ENCODE results near the gene SPATA6. TPM values are rescaled to one million over a fixed set of nuclear protein-coding genes. Genes with fewer than 3 reads are reported as not detected.
"Not testable (repeated sequence)": the region's sequence is repeated elsewhere in the genome, so short reads cannot be mapped to it uniquely, and the experiment has no call there.

Gene SPATA6
- polyA plus RNA-seq (ENCODE audit: insufficient read length in 4 of 4), result 10 to 100 TPM; 16.4 to 19.1 (median 17.1) TPM

DNA sequence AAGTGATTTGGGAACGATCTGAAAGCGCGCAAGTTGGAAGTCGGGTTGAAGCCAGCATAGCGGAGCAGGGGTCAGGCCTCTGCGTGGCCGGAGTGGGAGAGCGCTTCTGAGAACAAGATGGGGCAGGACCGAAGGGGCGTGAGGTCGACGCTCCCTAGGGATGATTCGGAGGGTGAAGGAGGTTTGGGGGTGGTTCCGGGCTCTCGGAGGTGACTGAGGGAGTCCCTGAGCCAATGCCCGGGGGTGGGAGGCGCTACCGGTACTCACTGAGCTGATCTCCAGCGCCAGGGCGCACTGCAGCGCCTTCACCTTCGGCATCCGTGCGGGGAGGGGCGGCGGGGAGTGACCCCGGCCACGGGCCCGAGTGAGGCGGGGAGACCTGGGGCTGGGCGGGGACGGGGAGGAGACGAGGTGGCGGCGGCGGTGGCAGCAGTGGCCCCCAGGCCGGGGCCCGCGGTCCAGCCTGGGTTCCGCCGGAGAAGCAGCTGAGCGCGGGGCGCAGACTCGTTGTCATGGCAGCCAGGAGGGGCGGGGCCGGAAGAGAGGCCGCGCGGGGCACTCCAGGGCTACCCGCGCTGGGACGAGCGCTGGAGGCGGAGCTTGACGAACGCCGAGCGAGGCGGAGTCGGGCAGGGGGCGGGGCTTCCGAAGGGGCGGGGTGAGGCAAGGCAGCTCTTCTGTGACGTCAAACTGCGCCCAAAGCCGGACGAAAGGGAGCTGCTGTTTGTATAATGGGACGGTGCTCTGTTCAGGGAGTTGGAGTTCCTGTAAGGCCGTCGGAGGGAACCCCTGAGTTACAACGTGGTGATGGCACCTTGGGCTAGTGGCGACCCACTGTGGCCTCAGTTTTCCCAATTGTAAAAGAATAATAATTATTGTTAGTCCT is at the start of gene SPATA6:
TSS of gene SPATA6 (minus strand) at position 514 of the 886 bp plus-strand sequence. CDS start at position 318, 196 bp downstream.
- DNase-seq (ENCODE audit: low read depth in 4 of 4, low spot score in 2 of 4), result peak; percentile 77 to 93 (median 86)

GRCh38 chr1:48519896-48520295 is 47.9 kb upstream of the SPATA6 start:
- DNase-seq (ENCODE audit: low read depth in 4 of 4, low spot score in 2 of 4), result not testable (repeated sequence)

- no peak for DNase-seq (ENCODE audit: low read depth in 4 of 4, low spot score in 2 of 4)
These were observed 34.9 kb upstream of the SPATA6 start for GRCh38 chr1:48506870-48507269.

DNA sequence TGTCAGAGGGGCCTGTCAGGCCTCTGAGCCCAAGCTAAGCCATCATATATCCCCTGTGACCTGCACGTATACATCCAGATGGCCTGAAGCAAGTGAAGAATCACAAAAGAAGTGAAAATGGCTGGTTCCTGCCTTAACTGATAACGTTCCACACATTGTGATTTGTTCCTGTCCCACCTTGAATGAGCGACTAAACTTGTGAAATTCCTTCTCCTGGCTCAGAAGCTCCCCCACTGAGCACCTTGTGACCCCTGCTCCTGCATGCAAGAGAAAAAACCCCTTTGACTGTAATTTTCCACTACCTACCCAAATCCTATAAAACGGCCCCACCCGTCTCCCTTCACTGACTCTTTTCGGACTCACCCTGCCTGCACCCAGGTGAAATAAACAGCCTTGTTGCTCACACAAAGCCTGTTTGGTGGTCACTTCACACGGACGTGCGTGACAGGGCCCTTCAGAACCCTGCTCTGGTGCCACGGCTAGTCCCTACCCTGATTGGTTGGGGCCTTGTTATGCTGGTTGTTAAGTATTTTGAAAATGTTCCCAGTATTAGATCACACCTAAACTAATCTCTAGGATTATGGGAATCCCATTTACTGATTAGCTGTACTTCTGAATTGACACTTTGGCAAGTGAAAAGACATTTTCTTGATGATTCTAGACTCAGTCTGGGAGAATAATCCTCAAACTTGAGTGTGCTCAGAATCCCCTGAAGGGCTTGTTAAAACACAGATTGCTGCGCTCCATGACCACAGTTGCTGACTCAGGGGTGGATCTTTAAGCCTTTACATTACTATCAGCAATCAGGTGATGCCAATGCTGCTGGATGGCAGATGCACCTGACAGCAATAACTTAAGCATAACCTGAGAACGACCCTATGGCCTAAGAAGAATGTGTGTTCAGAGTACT is 28.8 kb upstream of the SPATA6 start:
- no peak for DNase-seq (ENCODE audit: low read depth in 4 of 4, low spot score in 2 of 4)

- DNase-seq (ENCODE audit: low read depth in 4 of 4, low spot score in 2 of 4), result no peak
These were observed 27.3 kb upstream of the SPATA6 start for GRCh38 chr1:48499211-48499735.

DNA sequence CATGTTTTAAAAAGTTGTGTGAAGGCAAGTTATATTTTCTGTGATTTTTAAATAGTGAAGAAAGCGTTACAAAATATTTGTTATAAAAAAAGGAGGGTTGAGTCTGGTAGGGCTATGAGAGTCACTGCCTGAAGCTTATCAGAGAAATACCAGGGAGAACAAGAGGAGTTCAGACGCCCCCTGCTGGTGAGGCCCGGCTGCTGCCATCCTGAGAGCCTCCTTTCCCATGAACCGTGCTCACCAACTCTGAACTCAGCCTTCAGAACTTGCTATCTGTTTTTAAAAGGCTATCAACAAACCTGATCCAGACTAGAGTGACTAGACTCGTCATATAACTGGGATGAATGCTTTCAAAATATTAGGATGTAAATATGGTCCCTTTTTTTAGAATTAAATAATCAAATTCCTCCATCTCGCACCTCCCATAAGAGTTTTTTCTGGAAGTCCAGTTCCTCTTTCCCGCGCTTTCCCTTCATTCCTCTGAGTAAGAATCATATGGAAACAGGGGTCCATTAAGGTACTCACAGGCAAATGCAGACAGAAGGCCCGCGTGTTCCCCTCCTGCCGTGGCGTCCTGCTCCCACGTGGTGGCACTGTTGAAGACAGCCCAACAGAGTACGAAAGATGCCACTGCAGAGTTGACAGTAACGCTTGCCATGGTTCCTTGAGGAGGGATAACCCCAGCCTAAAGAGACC is 26.2 kb upstream of the SPATA6 start:
- peak in 3 of 4 donors; percentile 34 to 66 (median 61) for DNase-seq (ENCODE audit: low read depth in 4 of 4, low spot score in 2 of 4)

DNA sequence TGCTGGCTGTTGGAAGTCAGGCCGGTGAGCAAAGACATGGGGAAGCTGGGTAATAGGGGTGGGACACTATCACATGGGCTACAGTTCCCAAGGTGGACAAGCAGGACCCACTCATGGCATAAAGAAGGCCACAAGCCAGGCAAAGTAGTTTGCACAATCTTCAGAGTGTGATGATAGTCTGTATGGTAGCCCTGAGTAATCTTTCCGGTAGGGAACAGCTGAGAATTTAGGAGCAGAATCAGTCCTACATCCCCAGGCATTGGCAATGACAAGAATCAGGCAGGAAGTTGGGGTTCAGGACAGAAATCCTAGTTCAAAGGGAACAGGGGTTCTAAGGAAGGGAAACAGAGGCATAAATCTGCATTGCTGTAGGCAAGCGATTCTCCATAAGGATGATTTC is 23.9 kb upstream of the SPATA6 start:
- DNase-seq (ENCODE audit: low read depth in 4 of 4, low spot score in 2 of 4), result no peak

- no peak for DNase-seq (ENCODE audit: low read depth in 4 of 4, low spot score in 2 of 4)
These were observed 23.2 kb upstream of the SPATA6 start for GRCh38 chr1:48495166-48495565.

DNA sequence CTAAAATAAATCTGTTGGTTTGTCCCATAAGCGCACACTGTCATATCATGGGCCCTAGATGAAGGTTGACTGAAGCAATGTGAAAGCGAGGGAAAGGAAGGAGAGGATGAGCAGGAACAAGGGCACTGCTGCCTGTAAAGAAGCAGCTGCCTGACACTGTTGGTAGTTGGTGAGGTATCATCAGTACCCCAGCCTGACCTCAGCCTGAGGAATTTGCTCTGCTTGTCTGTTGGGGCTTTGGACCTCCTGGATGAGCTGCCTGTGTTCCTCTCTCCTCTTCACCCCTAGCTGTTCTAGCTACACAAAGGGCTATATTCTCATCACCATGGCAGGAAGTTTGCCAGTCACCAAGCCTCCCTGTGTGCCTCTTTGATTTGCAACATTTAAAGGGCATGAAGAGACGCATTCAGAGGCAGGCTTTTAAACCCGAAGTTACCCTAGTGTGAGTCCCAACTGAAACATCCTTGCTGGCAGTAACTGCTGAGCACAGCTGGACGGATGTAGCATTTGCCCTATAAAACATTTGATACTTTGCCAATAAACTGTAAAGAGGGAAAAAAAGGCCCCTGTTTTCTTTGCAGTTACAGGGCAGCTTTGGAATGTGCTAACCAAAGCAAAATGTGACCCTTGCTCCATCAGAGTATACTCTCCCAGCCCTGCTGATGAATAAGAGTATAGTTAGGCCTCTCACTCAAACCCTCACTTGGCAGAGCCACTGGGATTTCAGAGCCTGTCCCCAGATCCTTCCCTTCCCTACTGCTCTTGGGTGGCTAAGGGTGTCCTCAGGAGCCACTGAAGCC is 22.2 kb upstream of the SPATA6 start:
- peak in 3 of 4 donors; percentile 17 to 39 (median 34) for DNase-seq (ENCODE audit: low read depth in 4 of 4, low spot score in 2 of 4)

DNA sequence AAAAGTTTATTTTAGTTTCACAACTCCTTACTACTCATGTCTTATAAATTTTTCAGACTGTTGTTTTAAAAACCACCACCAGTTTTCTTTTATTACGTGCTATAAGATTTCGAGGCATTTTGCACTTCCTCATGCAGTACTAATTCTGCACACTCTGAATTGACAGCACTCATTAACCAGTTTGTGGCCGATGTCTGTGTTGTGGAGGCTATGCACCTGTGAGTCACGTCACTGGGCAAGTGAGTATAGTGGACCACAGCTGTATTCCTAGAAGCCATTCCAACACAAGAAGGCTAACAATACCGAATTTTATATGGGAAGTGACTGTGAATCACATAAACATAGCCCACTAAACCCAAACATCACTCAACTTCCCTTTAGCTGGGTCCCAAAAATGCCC is 21.0 kb upstream of the SPATA6 start:
- DNase-seq (ENCODE audit: low read depth in 4 of 4, low spot score in 2 of 4), result no peak

DNA sequence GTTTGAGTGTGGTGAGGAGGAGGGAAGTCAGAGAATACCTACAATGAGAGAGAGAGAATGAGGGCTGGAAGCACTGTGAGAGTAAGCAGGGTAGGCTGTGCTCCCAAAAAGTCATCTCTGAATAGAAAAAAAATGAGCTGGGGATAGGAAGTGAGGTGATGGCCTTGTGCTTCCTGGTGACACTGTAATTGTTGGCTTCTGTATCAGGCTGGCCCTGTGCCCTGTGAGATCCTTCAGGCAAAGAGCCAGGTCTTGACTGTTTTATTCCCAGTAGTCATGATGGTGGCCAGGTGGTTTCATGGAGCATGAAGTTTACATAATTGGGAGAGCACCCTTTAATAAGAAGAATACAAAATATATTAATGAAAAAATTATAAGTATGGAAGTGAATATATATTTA is 20.4 kb upstream of the SPATA6 start:
- DNase-seq (ENCODE audit: low read depth in 4 of 4, low spot score in 2 of 4), result no peak

GRCh38 chr1:48488721-48489120 is 16.7 kb upstream of the SPATA6 start:
- DNase-seq (ENCODE audit: low read depth in 4 of 4, low spot score in 2 of 4), result no peak

GRCh38 chr1:48480504-48480903 is 8.5 kb upstream of the SPATA6 start:
- DNase-seq (ENCODE audit: low read depth in 4 of 4, low spot score in 2 of 4), result no peak

DNA sequence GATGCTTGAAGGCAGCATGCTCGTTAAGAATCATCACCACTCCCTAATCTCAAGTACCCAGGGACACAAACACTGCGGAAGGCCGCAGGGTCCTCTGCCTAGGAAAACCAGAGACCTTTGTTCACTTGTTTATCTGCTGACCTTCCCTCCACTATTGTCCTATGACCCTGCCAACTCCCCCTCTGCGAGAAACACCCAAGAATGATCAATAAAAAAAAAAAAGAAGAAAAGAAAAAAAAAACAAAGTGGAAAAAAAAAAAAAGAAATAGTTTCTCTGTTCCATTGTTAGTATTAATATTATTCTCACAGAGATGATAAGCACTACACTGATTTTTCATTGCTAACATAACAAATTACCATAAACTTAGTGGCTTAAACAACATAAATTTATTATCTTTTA is 8.0 kb upstream of the SPATA6 start:
- DNase-seq (ENCODE audit: low read depth in 4 of 4, low spot score in 2 of 4), result not testable (repeated sequence)

GRCh38 chr1:48472638-48473037 is 634 bp upstream of the SPATA6 start:
- no peak for DNase-seq (ENCODE audit: low read depth in 4 of 4, low spot score in 2 of 4)

GRCh38 chr1:48470950-48471690 is 884 bp downstream of the SPATA6 start:
- peak in 1 of 4 donors; percentile 53 for DNase-seq (ENCODE audit: low read depth in 4 of 4, low spot score in 2 of 4)

GRCh38 chr1:48470481-48470855 is 1.5 kb downstream of the SPATA6 start:
- peak in 2 of 4 donors; percentile 38 to 41 for DNase-seq (ENCODE audit: low read depth in 4 of 4, low spot score in 2 of 4)

- peak in 2 of 4 donors; percentile 26 to 39 for DNase-seq (ENCODE audit: low read depth in 4 of 4, low spot score in 2 of 4)
These were observed 2.2 kb downstream of the SPATA6 start for GRCh38 chr1:48469616-48470480.

Measured in left renal cortex interstitium (tissue), 4 donors.